CD4-positive, alpha-beta T cell treated with Interleukin-21 for 1 hour (primary cell): Measurements from ENCODE around the gene NFATC1.
A peak's percentile ranks its signal among the peaks of the same experiment; 100 is the strongest.

Experiments used
- DNase-seq: peaks from one replicate; pipeline ENCODE4 v3.0.0-alpha.2; 2020

The NFATC1 gene

DNA sequence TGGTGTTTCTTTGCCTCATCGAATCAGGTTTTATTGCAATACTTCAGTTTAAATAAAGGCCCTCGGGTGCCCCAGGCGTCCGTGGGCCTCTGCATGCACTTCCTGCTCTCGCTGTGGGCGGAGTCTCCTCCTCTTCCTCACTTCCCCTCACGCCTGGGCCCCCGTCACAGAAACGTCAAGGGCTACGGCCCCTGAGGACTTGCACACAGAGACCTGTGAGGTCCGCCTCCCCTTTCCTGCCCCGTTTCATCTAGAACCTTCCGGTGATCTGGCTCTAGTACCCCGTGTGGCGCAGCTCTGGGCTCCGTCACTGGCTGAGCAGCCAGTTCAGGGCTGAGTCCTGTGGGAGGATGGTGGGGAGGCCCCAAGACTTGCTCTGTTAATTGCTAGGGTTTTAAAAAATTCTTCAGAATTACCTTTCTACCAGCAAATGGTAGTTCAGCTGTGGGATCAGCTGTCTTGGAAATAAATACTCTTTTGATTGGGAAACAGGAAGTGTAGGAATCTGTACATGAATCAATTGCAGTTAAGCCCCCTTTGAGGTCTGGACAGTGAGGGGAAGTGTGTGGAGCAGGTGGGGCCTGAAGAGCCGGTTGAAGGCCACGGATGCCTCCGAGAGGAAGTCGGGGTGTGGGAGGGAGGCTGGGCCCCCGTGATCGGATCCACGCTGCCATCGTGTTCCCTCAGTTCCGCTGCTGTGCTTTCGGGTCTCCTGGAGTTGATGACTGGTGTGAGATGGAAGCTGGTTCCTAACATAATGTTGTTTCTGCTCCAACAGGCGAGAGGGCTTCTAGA is 10.2 kb downstream of the NFATC1 start:
- DNase-seq = peak; percentile 96

DNA sequence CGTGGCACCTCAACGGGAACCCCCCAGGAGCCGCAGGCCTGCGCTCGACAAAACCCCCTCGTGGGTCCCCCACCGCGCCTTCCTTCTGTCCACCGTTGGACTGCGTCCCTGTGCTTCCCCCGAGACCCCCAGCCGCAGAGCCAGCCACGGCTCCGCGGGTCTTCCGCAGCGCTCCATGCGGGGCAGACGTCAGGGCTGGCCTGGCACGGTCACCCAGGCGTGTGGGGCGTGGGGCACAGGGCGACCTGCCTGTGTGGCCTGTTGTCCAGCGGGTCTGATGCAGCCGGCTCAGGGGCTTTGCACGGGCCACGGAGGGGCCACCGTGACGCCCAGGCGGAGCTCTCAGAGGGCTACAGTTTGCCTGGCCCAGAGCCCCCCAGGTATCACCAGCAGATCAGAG is 11.0 kb downstream of the NFATC1 start:
- no peak for DNase-seq

DNA sequence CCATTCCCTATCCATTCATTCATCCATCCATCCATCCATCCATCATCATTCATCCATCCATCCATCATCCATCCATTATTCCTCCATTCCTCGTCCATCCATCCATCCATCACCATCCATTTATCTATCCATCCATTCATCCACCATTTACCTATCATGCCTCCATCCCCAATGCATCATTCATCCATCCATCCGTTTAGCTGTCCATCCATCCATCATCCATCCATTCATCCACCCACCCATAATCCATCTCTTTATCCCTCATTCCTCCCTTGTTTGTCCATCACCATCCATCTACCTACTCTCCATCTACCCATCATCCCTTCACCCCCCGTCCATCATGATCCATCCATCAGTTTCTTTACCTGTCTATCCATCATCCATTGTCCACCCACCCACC is 13.6 kb downstream of the NFATC1 start:
- no peak for DNase-seq

DNA sequence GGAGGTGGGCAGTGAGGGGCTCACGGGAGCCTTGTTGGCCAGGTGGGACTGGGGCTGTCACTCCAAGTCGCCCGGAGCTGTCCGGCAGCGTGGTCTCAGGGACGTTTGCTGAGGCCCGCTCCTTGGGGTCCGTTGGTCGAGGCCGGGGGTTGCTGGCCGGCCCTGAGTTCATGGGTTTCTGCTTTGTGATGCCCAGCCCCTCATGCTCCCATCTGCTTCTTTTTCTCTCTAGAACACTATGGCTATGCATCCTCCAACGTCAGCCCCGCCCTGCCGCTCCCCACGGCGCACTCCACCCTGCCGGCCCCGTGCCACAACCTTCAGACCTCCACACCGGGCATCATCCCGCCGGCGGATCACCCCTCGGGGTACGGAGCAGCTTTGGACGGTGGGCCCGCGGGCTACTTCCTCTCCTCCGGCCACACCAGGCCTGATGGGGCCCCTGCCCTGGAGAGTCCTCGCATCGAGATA is 14.5 kb downstream of the NFATC1 start:
- DNase-seq = no peak

DNA sequence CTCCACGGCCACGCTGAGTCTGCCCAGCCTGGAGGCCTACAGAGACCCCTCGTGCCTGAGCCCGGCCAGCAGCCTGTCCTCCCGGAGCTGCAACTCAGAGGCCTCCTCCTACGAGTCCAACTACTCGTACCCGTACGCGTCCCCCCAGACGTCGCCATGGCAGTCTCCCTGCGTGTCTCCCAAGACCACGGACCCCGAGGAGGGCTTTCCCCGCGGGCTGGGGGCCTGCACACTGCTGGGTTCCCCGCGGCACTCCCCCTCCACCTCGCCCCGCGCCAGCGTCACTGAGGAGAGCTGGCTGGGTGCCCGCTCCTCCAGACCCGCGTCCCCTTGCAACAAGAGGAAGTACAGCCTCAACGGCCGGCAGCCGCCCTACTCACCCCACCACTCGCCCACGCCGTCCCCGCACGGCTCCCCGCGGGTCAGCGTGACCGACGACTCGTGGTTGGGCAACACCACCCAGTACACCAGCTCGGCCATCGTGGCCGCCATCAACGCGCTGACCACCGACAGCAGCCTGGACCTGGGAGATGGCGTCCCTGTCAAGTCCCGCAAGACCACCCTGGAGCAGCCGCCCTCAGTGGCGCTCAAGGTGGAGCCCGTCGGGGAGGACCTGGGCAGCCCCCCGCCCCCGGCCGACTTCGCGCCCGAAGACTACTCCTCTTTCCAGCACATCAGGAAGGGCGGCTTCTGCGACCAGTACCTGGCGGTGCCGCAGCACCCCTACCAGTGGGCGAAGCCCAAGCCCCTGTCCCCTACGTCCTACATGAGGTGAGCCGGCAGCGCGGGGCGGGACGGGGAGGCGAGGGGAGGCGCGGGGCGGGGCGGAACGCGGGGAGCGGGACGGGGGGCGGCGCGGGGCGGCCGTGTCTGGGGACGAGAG is 15.2 kb downstream of the NFATC1 start:
- DNase-seq = no peak

DNA sequence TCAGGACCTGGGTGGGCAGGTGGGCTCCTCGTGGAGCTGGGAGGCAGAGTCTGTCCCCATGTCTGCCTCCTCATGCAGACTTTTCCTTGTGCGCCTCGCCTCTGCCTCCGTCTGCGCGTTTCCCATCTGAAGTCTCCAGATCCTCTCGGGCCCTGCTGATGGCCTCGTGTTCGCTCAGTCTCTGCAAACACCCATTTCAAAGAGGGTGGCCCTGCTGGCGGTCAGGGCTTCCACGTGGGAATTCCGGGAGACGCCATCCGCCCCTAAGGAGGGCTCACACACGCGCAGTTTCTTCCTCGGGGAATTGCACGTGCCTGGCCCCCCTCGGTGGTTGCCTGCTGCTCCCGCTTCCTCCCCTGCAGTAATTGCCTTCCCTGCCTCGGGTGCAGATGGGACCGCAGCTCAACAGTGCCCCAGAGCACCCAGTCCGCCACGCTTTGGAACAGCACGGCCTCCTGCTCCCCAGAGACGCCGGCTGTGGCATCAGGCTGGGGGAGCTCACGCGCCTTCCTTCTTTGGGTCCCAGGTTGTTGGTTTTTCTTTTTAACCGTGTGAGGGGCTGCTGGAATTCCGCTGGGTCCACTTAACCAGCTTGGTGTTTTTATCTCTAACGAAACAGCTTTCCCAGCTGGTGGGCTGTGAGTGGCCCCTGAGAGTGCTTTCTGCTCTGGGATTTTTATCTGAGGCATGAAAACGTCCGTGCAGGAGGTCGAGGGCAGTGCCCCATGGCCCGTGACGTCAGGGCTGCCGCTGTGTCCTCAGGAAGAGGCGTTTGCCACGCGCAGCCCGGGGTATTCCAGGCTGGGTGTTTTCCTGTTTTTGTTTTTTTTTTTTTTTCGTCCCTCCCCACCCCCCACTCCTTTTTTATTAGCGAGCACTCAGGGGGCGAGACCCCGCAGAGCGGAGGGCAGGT is 16.1 kb downstream of the NFATC1 start:
- DNase-seq = no peak

DNA sequence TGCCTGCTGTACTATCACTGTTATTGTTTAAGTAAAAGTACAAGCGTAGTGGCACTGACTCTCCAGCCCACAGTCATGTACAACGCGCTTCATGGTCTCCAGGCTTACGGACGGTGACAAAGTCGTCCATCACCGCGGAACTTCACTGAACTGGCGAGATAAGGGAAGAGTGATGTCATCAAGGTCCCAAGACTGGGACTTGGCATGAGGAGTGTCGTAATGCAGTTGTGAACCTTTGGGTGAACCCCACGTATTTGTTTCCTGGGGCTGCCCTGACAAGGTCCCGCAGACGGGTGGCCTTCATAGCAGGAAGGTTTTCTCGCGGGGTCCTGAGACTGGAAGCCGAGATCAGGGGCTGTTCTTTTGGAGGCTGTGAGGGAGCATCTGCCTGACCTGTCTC is 17.3 kb downstream of the NFATC1 start:
- DNase-seq = no peak

DNA sequence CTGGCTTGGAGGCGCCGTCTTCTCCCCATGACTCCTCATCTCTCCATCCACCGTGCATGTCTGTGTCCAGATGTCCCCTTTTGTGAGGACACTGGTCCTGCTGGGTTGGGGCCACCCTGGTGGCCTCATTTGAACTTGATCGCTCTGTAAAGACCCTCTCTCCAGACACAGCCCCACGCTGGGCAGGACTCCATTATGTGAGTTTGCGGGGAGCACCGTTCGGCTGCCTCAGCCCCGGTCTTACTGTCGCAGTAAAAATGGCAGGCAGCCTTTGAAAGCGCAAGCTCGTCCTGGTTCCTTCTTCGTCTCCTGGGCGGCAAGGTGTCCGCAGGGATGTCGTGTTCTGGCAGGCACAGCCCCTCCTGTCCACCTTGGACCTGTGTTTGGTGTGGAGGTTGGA is 17.7 kb downstream of the NFATC1 start:
- no peak for DNase-seq

DNA sequence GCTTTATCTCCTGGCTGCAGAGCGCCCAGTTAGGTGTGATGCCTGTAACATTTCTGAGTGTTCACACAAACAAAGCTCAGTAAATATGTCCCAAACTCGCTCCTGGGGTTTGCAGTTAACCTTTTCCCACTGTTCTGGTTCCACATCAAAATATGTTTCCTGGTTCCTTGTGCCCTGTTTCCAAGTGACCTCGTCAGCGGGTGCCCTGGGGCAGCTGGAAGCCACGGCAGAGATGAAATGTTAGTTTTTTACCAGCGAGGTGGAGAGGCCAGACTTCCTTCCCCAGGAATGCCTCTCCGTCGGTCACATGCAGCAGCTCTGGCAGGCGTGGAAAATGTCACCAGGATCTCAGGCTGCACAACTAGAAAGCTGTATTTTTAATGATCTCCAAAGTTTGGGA is 18.2 kb downstream of the NFATC1 start:
- DNase-seq = no peak

DNA sequence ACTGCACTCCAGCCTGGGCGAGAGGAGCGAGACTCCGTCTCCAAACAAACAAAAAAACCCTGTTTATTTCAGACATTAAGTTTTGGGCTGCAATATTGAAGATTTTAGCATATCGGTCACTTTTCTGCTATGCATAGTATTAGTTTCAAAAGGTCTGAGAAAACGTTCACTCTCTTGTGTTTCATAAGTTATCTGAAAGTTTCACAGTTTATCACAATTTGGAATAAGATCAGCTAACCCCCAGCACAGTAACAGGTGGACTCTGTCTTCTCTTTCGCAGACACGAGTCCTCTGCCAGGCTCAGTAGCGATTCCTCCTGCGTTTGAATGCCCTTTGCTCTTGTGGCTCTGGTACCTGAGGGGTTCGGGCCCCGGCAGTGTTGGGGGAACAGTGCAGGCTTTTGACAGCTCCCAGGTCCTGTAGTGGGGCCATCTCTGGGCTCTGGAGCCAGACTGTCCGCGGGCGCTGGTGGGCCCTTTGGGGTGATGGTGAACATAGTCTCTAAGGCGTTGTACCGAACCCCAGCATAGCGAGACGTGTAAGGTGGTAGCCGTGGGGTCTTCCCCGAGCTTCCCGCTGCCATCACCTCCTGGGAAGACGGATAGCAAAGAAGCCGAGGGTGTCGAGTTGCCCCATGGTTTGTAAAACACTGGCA is 20.4 kb downstream of the NFATC1 start:
- no peak for DNase-seq

DNA sequence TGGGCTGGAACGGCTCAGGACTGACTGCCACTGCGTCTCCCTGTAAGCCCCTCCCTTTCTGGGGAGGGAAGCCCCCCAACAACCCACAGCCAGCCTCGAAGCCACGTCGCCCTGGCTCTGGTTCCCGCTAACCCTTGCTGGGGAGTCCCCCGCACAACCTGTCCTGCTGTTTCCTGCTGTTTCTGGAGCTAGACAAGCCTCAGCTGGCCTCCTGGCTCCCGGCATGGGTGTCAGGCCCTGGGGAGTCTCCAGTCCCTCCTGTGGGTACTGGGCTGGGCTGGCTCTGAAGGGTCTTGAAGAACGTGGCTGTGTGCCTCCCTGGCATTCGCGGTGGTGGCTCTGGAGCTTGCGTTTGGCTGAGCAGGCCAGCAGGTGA is 20.9 kb downstream of the NFATC1 start:
- DNase-seq = no peak

DNA sequence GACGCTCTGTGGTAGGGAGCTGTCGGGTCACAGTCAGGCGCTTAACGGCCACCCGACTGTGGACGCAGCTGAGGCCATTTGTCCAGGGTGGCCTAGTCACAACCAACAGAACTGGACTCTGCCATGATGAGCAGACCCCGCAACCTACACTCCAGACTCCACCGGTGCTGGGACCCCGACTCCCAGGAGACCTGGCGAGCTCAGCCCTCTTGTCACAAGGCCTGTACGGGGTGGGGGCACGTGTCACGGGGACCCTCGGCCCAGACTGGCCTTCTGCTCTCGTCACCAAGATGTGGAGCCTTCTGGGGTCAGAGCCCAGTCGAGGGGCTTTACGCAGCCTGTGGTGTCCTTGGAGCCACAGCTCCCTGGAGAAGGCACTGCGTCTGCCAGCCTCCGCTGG is 22.5 kb downstream of the NFATC1 start:
- no peak for DNase-seq

DNA sequence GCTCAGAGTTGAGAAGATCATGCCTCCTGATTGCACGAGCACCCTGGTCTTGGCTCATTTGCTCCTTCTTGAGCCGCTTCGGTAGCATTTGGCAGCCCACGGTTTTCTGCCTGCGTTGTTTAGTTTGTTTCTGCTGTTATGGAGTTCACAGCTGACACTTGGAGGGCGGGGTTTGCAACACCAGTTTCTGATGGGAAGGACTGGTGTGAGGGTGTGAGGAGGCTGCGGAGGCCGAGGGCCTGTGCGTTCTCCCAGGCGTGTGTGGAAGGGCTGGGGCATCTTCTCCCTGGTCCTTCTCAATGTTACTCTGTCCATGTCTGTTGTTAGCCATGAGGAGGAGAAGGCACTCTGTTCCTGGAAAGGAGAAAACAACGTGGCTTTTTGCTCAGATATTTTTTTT is 22.9 kb downstream of the NFATC1 start:
- DNase-seq = no peak

DNA sequence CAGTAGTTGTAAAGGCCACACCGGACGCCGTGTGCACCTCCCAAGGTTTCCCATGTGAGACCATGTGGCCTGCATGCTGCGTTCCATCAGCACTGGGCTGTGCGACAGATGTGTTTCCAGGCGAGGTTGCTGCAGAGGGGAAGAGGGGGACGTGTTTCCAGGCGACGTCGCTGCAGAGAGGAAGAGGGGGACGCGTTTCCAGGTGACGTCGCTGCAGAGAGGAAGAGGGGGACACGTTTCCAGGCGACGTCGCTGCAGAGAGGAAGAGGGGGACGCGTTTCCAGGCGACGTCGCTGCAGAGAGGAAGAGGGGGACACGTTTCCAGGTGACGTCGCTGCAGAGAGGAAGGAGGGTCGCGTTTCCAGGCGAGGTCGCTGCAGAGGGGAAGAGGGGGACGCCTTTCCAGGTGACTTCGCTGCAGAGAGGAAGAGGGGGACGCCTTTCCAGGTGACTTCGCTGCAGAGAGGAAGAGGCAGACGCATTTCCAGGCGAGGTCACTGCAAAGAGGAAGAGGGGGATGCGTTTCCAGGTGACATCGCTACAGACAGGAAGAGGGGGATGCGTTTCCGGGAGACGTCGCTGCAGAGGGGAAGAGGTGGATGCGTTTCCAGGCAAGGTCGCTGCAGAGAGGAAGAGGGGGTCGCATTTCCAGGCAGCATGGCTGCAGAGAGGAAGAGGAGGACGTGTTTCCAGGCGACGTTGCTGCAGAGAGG is 24.5 kb downstream of the NFATC1 start:
- no peak for DNase-seq

DNA sequence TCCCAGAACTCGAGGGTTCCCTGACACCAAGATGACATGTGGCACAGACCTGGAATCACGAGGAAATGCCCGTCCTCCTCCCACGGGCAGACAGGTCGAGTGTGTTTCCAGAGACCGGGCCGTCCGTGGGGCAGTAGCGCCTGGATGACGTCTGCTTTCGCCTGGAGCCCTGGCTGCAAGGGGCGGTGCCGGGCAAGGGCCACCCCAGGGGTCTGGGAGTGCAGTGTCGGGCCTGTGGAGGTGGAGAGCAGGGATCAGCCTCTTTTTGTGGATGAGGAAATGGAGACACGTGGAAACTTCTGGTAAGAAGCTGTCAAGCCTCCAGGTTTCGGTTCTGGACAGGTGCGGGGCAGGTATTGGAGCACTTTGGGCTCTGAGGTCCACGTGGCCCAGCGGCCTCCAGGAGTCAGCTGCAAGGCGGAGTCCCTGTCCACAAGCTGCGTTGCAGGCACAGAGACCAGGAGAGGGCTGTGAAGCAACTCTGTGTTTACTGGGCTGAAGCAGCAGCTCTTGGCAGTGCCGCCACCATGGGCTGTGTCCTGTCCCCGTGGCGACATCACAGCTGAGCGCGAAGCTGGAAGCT is 25.6 kb downstream of the NFATC1 start:
- no peak for DNase-seq

DNA sequence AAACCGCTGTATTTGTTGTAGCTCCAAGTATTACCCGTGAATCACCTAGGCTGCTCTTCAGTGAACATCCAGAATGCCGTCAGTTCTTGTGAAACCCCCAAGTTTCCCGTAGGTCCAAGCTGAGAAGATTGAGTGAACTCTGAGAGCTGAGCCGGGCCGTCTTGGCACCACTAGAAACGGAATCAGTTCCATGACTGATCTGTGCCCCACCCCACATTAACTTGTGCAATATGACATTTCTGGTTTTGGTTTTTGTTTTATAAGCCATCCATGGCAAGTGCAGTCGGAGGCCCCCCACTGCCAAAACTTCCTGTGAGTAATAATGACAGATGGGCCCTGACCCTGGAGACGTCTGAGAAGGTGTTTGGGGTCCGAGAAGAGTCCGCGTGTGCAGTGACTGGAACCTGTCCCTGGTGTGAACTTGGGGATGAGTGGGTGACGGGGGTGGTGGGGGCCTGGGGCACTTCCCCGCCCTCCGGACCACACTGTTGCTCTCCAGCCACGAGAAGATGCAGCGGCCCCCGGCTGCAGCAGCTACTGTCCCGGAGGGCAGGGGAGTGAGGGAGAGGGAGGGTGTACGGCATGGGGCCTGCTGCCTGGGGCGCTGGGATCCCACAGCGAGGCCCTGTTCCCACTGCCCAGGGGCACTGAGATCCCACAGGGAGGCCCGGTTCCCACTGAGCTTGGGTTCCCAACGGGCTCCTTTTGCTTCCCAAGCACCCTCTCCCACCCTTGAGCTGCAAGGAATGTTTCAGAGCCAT is 26.5 kb downstream of the NFATC1 start:
- DNase-seq = no peak

DNA sequence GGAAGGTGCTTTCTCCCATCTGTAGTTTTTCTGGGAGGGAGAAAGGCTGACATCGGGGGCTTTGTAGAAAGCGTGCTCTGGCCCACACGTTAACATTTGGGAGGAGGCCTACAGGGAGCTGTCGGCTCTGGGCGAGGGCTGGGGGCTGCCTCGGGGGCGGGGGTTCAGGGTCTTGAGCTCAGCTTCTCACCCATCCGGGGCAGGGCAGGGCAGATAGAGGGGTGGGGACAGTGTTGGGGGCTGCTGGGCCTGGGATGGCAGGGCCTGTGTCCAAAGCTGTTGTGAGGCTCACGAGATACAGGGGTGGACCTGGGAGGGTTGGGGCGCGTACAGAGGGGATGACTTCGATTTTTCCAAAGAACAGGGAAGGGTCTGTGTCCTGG is 27.0 kb downstream of the NFATC1 start:
- no peak for DNase-seq

DNA sequence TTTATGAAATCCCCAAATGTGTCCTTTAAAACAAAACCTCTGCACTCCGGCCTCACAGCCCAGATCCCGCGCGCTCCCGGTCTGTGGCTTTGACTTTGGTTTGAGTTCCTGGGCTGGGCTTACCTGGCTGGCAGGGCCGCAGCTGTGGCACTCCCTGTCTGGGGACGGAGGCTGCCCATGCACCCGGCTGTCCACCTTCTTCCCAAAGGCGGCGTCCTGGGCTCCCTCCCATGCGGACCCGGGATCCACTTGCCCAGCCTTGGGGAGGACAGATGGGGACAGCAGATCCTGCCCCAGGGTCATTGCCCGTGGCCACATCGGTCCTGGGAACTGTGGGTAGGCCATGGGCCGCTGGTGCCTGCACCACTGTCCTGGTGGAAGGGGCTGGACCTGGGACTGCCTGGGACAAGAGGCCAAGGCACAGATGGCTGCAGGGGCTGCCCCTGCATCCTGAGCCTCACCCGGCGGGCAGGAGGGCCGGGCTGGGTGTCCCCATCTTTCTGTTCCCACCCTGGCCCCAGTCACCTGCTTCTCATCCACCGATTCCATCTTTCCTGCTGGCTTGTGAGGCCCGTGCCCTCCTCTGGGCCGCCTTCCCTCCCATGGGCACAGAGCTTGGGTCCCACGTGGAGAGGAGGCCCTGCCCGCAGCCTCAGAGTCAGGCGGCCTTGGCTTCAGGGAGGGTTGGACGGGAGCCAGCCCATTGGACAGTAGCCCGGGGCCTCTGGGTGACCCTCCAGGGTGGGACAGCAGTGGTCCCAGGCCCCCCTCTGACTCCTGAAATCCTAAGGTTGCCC is 27.7 kb downstream of the NFATC1 start:
- no peak for DNase-seq

DNA sequence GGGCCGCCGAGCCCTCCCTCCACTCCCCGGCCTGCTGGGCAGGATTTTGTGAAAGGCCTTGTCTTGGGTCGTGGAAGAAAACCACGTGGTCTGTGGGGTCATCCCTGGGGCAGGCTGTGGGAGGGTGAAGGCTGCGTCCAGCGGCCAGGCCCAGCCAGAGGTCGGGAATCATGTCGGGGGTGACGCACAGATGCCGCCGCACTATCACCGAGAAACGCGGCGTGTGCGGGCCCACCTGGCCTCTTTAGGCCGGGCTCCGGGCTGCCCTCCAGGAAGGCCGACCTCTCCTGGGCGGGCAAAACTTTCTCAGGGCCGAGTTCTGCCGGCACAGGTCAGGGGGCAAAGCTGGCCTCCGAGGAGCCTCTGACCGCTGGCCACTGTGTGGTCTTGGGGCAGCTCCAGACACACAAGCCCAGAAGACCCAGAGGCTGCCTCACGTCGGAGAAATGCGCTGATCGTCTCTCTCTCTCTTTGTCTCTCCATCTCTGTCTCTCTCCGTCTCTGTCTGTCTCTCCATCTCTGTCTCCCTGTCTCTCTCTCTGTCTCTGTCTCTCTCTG is 28.4 kb downstream of the NFATC1 start:
- DNase-seq = no peak
